GM15510 (cell line): ENCODE measurements around the gene ENPP1.

Source experiments
- POLR2A ChIP-seq: IDR thresholded peaks from 3 replicates; pipeline ENCODE4 v1.6.1; 2011; ENCODE audit warnings: borderline replicate concordance; ENCODE audit not compliant: insufficient read length; ENCODE audit errors: extremely low read depth

The ENPP1 gene

DNA sequence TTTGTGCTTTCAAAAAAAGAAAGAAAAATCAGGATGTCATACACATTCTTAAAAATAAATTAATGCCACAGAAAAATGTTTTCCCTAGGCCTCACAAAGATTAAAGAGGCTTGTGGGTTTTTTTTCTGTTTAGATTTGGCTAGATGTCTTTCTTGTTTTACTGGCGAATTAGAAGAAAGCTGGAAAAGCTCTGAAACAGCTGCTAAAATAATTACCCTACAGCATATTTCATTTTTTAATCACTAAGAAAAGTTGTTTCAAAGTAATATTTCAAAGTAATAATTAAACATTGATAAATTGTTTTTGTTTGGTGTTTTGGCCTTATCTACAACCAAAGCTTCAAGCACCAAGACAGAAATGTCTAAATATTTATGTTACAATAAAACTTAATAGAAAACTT lies 3.7 kb upstream of the ENPP1 start:
- TF ChIP-seq POLR2A: no peak

DNA sequence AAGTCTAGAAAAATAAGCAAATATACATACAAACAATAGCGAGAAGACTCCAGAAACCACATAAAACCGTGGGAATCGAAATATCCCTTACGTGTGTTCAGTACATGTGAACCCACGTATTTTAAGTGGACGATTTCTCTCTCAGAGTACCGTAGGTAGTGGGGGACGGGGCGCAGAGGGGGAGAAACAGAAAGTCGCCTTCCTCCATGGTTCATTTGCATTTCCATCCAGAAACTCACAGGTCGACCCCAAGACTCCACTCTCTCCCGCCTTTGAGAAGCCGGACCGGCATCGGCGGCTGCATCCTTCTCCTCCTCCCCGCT lies 538 bp upstream of the ENPP1 start:
- TF ChIP-seq POLR2A: no peak

DNA sequence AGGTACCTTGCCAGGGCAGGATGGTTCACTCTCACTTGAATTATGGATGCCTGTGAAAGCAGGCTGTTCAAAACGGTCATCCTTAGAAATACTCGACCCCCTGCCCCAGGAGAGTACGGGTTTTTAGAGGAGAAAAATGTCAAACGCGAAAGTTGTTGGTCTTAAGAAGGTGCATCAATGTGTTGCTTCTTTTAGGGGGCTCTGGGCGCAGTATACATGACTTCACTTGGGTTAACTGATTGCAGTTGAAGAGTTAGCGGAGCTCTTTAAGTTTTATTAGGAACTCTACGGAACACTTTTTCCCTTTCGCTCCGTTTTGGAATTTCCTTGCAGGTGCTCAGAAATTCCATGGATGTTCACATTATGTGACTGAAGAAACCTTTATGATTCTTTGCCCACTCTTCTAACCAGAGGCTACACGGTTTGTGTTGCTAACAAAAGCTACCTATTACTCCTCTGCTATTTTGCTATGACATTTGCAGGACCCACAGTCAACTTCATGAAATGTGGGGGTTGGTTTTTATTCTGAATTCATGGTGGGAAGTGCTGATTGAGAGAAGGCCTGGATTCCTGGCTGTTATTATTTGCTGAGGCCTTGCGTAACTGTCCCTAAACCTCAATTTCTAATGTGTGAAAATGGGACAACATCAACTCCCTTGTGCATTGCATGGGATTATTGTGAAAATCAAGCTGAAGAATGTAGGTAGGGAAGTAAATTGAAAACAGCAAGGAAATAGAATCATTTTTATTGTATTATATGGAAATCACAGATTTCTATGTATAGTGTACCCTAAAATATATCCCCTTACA lies 845 bp downstream of the ENPP1 start:
- TF ChIP-seq POLR2A: no peak

DNA sequence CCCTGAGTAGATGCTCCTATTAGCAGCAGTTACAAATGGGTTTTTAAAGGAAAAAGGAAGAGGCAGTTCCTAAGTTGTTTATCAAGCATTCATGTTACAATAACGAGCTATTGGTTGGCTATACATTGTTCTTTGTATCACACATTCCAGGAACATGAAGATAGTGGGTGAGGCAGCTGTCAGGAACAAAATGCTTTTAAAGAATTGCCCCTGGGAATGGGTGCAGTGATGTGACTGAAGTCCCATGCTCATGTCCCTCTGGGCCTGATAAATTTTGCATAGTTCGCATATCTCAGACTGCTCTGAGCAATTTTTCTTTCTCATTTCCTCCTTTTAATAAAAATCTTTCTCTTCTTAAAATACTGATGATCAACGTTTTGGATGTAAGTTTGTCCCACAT lies 3.7 kb downstream of the ENPP1 start:
- TF ChIP-seq POLR2A: no peak

DNA sequence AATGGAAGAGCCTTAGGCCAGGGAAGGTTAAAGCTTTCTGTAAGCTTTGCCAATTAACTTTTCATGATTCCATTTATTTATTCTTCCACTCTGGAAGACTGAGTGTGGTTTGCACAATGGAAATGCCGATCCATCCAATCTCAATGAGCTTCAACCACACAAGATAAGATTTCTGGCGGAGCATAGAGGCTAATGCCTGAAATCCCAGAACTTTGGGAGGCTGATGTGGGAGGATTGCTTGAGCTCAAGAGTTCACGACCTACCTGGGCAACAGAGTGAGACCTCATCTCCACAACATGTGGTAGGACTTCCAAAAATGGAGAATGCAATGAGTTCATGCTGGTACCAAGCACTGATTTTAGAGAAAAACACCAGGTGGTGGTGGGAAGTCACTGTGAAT lies 6.2 kb downstream of the ENPP1 start:
- no peak for TF ChIP-seq POLR2A

DNA sequence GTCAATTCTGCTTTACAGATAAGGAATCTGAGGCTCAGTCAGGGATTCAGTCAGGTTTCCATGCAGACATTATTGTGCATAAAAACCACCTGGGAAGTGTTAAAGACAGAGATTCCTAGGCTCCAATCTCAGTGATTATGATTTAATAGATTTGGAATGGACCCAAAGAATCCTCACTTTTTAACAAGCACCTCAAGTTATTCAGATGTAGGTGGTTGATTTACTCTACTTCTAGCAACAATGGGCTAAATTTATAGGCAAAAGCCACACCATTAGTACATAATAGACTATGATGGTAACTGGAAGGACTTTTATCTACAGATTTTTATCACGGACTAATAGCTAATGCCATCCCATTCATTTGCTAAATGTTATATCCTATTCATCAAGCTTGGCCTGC lies 9.0 kb downstream of the ENPP1 start:
- TF ChIP-seq POLR2A: no peak

DNA sequence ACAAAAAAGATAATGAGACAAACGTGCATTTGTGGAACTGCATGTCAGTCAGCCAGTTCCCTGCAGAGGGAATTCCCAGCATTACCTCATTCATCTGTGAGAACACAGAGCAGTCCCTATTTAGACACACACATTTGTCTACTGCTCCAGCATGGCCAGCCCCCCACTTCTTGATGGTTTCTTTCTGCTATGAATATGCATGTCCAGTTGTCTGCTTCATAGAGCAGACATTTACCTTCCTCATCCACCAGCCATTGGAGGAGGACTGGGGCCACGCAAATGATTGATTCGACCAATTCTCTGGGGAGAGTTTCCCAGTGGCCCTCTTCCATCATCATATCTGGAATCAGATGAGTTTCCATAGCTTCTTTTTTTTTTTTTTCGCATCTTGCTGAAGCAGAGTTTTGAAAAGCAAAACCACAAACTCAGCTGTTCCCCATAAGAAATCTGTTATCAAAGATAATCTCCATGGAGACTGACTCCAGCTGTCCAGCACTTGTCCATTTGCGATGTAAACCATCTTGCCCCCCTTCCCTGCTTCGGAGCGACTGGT lies 11.8 kb downstream of the ENPP1 start:
- TF ChIP-seq POLR2A: no peak

DNA sequence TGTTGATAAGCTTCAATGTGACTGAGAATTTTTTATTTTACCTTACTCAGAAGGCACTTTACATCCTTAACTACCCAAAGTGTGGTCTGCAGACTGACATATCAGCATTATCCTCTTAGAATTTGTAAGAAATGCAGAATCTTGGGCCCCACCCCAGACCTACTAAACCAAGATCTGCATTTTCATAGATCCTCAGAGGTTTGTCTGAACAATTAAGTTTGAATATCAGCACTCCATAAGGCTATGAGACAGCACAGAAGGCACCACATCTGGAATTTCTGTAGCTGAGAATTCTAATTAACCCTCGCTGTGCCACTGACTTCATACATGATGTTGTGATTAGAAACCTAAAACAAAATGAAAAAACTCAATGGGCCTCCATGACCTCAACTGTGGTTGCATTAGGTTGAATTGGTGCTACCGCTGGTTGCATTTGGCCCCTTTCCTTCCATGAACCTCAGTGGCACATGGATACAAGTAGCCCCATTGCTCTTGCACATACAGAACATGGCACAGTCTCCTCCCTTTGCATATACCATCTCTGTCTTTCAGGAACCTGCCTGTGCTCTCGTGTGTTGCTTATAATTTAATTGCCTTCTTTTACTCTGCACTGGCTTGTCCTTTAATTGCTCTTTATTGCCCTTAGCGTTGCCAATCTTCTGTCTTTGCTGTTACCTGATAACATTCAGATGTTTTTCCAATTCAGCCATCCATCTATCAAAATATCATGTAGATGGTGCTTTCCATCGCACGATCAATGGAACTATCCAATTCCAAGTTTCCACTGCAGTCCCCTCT lies 13.4 kb downstream of the ENPP1 start:
- no peak for TF ChIP-seq POLR2A

DNA sequence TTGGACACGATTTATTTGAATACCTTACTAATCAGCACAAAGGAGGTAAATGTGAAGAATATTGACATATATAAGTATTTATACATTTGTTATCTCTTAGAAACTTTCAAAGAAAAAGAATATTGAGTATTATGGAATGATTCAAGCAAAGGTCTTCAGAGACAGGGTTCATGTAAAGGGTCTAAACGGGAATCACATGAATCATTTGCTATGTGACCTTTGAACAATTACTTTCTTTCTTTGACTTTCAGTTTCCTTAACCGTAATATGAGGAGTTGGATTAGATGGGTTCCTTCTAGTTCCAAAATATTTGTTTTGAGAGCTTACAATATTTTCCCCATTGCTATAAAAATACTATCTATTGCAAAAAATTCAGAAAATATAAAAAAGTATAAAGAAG lies 14.3 kb downstream of the ENPP1 start:
- no peak for TF ChIP-seq POLR2A

DNA sequence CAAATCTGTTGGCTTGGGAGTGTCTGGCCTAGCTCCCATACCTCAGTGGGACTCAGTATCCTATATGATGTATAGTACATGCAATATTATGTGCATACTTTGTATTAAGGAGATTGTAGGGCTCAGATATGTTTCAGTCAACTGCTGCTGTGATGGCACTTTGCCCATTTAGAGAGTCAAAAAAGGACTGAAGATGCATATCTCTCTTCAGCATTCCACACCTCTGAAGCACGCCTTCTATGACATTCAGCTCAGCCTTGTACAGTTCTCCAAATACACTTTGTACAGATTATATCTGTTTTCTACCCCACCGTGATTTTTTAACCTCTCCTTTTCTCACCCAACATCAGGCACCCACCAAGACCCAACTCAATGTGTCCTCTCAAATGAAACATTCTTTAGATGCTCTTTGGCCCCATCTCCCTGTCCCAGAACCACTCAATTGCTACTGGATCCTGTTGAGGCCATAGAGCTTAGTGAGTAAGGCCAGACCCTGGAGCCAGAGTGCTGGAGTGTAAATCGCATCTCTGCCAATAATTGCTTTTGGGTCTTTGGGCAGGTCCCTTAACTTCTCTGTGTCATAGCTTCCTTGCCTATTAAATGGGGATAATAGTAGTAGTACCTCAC lies 15.6 kb downstream of the ENPP1 start:
- no peak for TF ChIP-seq POLR2A

DNA sequence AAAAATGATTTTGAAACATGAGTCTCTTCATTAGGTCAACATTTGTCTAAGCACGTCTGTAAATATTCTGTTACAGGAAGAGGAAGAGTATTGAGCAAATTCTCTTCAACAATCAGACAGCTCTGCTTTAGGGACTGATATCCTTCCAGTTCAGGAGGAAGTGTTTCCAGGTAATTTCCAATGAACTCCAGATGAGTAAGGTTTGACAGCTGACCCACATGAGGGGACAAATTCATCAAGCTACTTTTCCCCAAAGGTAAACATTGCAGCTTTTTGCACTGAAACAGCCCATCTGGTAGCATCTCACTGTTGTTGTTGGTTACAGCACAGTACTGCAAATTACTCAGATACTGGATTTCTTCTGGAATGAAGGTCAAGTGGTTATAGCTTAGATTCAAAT lies 18.1 kb downstream of the ENPP1 start:
- TF ChIP-seq POLR2A: no peak

DNA sequence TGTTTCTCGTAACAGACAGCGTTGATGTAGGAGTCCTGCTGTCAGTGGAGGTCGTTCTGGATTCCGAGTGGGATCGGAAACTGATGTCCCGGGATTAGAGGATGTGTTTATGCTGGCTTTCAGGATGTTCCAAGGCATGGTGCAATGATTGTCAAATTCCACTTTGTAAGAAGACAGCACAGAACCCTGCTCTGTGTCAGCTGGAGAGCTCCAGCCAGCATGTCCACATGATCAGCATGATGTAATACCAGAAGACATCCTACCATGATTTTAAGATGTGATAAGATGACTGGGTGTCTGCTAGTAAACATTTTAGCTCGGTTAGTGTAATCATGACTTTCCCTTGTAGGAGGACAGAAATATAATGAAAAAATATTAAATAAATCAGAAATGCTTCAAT lies 20.3 kb downstream of the ENPP1 start:
- no peak for TF ChIP-seq POLR2A

DNA sequence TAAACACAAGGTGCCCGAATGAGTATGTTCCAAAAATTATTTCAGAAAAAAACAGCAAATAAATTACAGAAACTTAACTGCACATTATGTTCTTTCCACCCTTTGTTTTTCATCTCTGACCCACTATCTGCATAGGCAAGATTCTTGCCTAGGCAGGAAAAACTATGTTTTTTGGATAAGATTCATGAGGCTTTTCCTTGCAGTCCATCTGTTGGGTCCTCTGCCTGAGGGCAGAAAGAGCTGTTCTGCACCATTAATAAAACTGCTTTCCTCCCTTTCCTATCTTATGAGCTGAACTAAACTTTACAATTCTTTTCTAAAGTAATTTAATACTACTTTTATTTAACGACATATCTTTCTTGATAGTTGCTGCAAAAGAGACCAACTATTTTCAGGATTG lies 21.1 kb downstream of the ENPP1 start:
- no peak for TF ChIP-seq POLR2A

DNA sequence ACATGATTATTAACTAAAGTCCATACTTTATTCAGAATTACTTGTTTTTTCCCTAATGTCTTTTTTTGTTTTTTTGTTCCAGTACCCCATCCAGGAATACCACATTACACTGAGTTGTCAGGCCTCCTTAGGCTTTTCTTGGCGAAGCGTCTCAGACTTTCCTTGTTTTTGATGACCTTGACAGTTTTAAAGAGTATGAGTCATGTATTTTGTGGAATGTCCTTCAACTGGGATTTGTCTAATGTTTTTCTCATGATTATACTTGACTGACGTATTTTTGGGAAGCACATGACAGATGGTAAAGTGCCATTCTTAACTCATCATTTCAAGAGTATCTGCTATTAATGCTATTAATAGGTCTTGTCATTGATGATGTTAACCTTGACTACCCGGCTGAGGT lies 23.6 kb downstream of the ENPP1 start:
- no peak for TF ChIP-seq POLR2A

DNA sequence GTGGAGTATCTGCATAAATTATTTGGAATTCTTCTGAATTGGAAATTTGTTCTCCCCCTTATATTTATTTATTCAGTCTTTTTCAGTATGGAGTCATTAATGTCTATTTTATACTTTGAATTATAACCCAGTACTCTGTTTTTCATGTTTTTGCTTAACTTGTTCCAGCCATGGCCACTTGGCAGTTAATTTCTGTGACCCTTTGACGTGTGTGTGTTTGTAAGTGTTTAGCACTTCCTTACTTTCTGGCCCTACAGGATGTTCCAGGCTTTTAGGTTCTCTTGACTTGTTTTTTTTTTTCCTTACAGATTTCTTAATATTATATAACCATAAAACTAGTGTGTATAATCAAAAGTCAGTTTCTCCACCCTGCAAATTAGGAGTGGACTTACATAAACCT lies 24.1 kb downstream of the ENPP1 start:
- no peak for TF ChIP-seq POLR2A
